HG03558 (cell line): ENCODE results near the gene TIPIN.
"Not testable (repeated sequence)": the region's sequence is repeated elsewhere in the genome, so short reads cannot be mapped to it uniquely, and the experiment has no call there.

ENCODE experiments used
- ATAC-seq: cut with Tn5 transposase; IDR thresholded peaks from one replicate; pipeline ENCODE4 v1.9.1; 2021; ENCODE audit warnings: moderate number of reproducible peaks; ENCODE audit not compliant: unreplicated experiment; ENCODE audit errors: extremely low read depth

Gene TIPIN

DNA sequence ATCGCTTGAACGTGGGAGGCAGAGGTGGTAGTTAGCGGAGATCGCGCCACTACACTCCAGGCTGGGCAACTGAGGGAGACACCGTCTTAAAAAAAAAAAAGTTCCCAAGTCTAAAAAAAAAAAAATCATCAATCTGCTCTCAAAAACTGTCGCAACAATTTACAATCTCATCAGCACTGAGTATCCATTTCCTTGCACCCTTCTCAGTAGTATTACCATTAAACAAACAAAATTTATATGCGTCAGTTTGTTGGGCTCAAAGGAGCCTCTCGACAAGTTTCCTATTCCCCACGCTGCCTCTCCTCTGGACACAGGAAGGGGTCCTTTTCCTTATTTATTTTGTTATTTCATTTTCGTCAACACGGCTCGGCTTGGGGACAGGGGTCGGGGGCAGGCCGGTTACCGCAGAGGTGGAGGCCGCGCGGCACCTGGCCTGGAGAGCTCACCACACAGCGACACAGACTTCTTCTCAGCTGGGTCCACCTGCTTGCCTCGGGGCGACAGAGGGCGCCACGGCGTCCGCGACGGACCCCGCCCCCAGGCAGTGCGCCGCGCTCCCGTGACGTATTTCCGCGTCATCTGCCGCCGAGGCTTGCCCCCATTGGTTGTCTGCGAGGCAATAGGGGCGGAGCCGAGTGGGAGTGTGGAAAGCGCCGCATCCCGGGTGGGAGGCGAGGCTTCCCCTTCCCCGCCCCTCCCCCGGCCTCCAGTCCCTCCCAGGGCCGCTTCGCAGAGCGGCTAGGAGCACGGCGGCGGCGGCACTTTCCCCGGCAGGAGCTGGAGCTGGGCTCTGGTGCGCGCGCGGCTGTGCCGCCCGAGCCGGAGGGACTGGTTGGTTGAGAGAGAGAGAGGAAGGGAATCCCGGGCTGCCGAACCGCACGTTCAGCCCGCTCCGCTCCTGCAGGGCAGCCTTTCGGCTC is 30.0 kb upstream of the TIPIN start, which contains the start of gene MAP2K1:
MAP2K1 (plus strand) TSS at position 709 of the 920 bp plus-strand sequence. CDS start 436 bp downstream, outside the sequence.
- ATAC-seq = peak; percentile 69

DNA sequence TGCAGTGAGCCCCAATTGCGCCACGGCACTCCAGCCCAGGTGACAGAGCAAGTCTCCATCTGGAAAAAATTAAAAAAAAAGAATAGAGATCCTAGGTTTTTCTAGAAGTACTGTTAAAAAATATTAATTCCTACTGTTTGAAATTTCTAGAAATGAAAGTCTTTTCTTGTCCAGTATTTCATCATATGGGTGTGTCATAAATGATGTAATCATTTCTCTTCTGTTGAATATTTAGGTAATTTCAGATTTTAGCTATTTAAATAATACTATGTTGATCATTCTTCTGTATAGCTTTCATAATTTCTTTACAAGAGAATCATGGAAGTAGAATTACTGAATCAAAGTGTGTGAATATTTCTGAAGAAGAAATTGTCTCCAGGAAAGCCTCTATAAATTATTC is 24.9 kb upstream of the TIPIN start:
- ATAC-seq = not testable (repeated sequence)

DNA sequence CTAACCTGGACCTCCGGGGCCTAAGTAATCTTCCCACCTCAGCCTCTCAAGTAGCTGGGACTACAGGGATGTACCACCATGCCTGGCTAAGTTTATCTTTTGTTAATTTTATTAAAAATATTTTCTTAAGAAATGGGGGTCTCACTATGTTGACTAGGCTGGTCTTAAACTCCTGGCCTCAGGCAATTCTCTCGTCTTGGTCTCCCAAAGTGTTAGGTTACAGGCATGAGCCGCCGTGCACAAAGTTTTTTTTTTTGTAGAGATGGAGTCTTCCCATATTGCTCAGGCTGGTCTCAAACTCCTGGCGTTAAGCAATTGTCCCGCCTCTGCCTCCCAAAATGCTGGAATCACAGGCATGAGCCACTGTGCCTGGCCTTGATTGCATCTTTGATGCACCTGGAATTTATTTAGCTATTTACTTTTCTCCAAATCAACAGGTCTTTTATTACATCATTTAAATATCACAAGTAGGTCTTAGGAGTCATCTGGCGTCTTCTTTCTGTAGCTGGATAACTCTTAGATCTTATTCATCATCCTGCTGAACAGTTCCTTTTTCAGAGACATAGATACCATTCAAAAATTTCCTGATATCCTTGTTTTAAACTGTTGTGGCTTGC is 22.4 kb upstream of the TIPIN start:
- ATAC-seq = no peak

DNA sequence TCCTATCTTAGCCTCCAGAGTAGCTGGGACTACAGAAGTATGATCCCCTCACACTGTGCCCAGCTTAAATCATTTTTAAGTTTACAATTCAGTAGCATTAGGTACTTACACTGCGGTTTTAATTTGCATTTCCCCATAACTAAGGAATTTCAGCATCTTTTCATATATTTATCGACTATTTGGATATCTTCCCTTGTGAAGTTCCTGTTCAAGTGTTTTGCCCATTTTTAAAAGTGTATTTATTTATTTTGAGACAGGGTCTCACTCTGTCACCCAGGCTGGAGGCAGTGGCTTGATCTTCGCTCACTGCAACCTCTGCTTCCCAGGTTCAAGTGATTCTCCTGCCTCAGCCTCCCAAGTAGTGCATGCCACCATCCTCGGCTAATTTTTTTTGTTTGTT is 17.7 kb upstream of the TIPIN start:
- no peak for ATAC-seq

GRCh38 chr15:66369773-66370651 is 13.5 kb upstream of the TIPIN start:
- no peak for ATAC-seq

- ATAC-seq = no peak
These were observed 8.6 kb upstream of the TIPIN start for GRCh38 chr15:66364944-66365528.

- no peak for ATAC-seq
These were observed 6.3 kb upstream of the TIPIN start for GRCh38 chr15:66362776-66363175.

DNA sequence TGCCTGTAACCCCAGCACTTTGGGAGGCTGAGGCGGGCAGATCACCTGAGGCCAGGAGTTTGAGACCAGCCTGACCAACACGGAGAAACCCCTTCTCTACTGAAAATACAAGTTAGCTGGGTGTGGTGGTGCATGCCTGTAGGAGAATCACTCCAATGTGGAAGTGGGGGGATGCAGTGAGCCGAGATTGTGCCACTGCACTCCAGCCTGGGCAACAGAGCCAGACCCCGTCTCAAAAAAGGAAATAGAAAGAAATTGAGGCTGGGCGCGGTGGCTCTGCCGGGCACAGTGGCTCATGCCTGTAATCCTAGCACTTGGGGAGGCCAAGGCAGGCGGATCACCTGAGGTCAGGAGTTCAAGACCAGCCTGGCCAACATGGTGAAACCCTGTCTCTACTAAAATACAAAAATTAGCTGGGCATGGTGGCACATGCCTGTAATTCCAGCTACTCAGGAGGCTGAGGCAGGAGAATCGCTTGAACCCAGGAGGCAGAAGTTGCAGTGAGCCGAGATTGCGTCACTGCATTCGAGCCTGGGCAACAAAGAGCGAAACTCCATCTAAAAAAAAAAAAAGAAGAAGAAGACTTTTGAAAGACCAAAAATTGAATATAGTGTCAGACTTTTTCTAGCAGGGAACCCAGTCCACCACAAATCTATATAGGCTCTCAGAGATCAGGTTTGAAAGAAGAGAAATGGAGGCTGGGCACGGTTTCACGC is 5.4 kb upstream of the TIPIN start:
- ATAC-seq = not testable (repeated sequence)

DNA sequence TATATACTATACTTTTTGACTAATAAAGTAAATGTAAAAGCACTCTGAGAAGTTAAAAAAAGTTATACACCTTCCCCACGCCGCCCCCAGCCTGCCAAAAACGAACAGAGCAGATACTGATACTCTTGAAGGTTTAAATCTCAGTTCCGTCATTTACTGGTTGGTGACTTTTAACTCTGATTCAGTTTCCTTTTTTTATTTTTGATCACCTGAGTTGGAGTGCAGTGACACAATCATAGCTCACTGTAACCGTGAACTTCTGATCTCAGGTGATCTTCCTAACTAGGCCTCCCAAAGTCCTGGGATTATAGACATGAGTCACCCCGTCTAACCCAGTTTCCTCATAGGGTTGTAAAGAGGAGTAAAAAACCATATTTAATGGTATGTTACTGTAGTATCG is 3.3 kb upstream of the TIPIN start:
- no peak for ATAC-seq

- ATAC-seq = no peak
These were observed 467 bp downstream of the TIPIN start for GRCh38 chr15:66356077-66356358.

DNA sequence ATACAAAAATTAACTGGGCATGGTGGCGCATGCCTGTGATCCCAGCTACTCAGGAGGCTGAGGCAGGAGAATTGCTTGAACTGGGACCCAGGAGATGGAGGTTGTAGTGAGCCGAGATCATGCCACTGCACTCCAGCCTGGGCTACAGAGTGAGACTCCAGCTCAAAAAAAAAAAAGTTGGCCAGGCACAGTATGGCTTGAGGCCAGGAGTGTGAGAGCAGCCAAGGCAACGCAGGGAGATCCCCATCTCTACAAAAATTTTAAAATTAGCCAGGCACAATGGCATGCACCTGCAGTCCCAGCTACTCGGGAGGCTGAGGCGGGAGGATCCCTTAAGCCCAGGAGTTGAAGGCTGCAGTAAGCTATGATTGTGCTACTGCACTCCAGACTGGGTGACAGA is 8.0 kb downstream of the TIPIN start:
- ATAC-seq = not testable (repeated sequence)

GRCh38 chr15:66328771-66329170 is 27.7 kb downstream of the TIPIN start:
- no peak for ATAC-seq

DNA sequence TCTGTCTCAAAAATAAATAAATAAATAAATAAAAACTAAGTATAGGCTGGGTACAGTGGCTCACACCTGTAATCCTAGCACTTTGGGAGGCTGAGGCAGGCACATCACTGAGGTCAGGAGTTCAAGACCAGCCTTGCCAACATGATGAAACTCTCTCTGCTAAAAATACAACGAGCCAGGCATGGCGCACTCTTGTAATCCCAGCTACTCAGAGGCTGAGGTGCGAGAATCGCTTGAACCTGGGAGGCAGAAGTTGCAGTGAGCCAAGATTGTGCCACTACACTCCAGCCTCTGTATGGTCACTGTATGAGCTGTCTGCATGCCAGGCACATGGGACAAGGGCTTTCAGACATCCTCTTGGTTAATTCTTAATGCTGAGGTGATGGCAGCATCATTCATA is 28.7 kb downstream of the TIPIN start:
- no peak for ATAC-seq

DNA sequence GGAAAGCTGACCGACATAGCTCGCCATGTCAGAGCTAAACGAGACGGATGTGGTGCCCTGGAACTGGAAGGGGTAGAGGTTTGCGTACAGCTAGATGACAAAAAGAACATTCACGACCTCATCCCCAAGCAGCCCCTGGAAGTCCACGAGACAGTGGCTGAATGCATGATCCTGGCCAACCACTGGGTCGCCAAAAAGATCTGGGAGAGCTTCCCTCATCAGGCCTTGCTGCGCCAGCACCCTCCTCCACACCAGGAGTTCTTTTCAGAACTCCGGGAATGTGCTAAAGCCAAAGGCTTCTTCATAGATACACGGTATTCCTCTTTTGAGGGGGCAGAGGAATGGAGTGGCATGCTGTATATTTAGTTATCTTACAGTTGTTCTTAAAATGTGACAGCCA is 30.4 kb downstream of the TIPIN start:
- no peak for ATAC-seq

DNA sequence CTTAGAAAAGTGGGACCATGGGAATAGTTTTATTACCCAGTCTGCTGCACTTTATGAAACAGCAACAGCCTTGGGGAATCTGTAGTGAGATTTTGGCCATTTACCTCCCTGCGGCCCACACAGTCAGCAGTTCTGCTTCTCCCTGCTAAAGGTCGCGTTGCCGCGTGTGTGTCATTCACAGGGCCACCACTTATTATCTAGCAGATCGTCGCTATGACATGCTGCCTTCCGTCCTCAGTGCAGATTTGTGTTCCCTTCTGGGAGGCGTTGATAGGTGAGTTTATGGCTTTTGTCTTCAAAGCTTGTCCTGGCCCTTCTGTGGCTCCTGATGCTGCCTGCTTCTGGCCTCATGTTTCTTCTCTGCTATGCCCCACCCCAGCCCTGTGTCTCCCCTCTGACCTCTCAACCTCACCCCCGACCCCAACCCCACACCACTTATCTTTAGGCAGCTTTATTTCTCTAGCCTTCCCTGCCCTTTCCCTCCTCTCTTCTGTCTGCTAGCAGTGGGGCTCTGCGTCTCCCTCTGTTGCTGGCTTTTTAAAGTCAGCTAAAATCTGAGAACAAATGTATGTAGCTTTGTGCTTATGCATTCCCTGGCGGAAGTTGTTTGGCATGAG is 33.1 kb downstream of the TIPIN start:
- ATAC-seq = no peak

- no peak for ATAC-seq
These were observed 44.3 kb downstream of the TIPIN start for GRCh38 chr15:66312144-66312543.

GRCh38 chr15:66310786-66311185 is 45.7 kb downstream of the TIPIN start:
- no peak for ATAC-seq

DNA sequence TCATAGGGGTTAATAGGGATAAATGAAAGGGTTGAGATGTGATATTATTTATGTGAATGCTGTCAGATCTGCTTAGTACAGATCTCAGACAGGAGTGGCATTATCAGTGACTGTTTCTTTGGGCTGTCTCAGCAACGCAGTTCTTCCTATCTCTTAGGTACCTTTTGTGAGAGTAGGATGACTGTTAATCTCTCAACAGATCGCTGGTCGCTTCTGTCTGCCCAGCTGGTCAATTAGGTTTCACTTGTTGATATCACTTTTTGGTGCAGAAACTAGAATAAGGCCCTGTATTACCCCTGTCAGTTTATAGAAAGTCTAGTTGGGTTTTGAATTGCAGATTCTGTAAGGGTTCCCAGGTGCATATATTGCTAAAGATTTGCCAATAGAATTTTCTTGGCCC is 46.7 kb downstream of the TIPIN start:
- ATAC-seq = no peak

DNA sequence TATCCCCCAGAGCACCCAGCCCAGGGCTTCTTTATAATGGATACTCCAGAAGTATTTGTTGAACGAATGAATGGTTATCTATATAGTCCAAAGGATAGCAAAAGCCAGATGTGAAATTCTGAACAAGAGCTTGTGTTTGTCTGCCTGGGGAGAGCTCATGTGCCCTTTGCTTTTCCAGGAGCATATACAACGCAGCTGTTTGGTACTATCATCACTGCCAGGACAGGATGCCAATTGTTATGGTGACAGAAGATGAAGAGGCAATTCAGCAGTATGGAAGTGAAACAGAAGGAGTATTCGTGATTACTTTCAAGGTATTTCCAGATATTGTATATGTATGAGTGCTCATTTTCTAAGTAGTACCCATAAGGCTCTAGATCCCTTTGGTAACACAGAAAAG is 48.0 kb downstream of the TIPIN start:
- ATAC-seq = no peak
